PC-3 (cell line): ENCODE results near the gene EPB41L2. TPM values are rescaled to one million over a fixed set of nuclear protein-coding genes. Genes with fewer than 3 reads are reported as not detected.

ENCODE experiments used
- ATAC-seq: fragments of 200-7000 bp; cut with Tn5 transposase; 2 replicates; pipeline ENCODE4 v1.9.1; 2020; ENCODE audit warnings: mild to moderate bottlenecking, moderate library complexity
- BruUV-seq: library from RNA; stranded (reverse); fragments of 400-500 nt; replicated peaks from 2 replicates; lab custom pipeline; 2021; lab: Mats Ljungman, UMichigan
- CTCF ChIA-PET: fragments of 300-600 bp; sonication (Branson Sonifier 250); formaldehyde crosslinking; loops from one replicate; lab custom pipeline; 2022; ENCODE audit warnings: antibody characterized with exemption; lab: Charles Lee
- POLR2A ChIA-PET: fragments of 300-600 bp; sonication (Branson Sonifier 250); formaldehyde crosslinking; loops from one replicate; lab custom pipeline; 2022; ENCODE audit warnings: antibody characterized with exemption; ENCODE audit not compliant: unreplicated experiment; lab: Charles Lee
- DNase-seq: peaks from one replicate; pipeline ENCODE4 v3.0.0-alpha.2; 2015
- H2AFZ ChIP-seq: fragments of 300-600 bp; sonication (generic); 2 replicates; pipeline ENCODE4 v1.6.0; 2016; ENCODE audit warnings: antibody characterized with exemption, low read length
- H3F3A ChIP-seq: fragments of 300-600 bp; sonication (generic); one replicate; pipeline ENCODE4 v1.6.0; 2017; ENCODE audit warnings: antibody characterized with exemption, low read length, control low read depth, mild to moderate bottlenecking; ENCODE audit not compliant: unreplicated experiment
- H3K27ac ChIP-seq: fragments of 300-600 bp; sonication (generic); 2 replicates; pipeline ENCODE4 v1.5.1; 2016; ENCODE audit warnings: mild to moderate bottlenecking, low read length
- H3K27me3 ChIP-seq: fragments of 300-600 bp; sonication (generic); 2 replicates; pipeline ENCODE4 v1.6.1; 2016; ENCODE audit warnings: low read length, mixed read lengths
- H3K36me3 ChIP-seq: fragments of 300-600 bp; sonication (generic); 2 replicates; pipeline ENCODE4 v1.6.1; 2016; ENCODE audit warnings: low read depth, mixed run types, low read length, mixed read lengths
- H3K4me1 ChIP-seq: fragments of 300-600 bp; sonication (generic); 2 replicates; pipeline ENCODE4 v1.5.1; 2016; ENCODE audit warnings: low read length; ENCODE audit not compliant: insufficient read depth
- H3K4me2 ChIP-seq: fragments of 300-600 bp; sonication (generic); 2 replicates; pipeline ENCODE4 v1.6.0; 2016; ENCODE audit warnings: low read length
- H3K4me3 ChIP-seq: fragments of 300-600 bp; sonication (generic); 2 replicates; pipeline ENCODE4 v1.5.1; 2016; ENCODE audit warnings: mild to moderate bottlenecking, low read length, mixed read lengths
- H3K79me2 ChIP-seq: fragments of 300-600 bp; sonication (generic); 2 replicates; pipeline ENCODE4 v1.6.1; 2017; ENCODE audit warnings: low read length, mixed read lengths
- H3K9ac ChIP-seq: fragments of 300-600 bp; sonication (generic); 2 replicates; pipeline ENCODE4 v1.6.0; 2016; ENCODE audit warnings: mild to moderate bottlenecking, low read length
- H3K9me2 ChIP-seq: fragments of 300-600 bp; sonication (generic); replicated peaks from 2 replicates; pipeline ENCODE4 v1.6.1; 2016; ENCODE audit warnings: mixed run types, low read length, mixed read lengths
- H3K9me3 ChIP-seq: fragments of 300-600 bp; sonication (generic); 2 replicates; pipeline ENCODE4 v1.6.1; 2016; ENCODE audit warnings: low read length, mixed read lengths
- H4K20me1 ChIP-seq: fragments of 300-600 bp; sonication (generic); 2 replicates; pipeline ENCODE4 v1.6.1; 2016; ENCODE audit warnings: low read length, mixed read lengths
- EZH2 ChIP-seq: fragments of 300-600 bp; sonication (generic); IDR thresholded peaks from one replicate; pipeline ENCODE4 v1.6.1; 2017; ENCODE audit warnings: antibody characterized with exemption, mild to moderate bottlenecking, low read length; ENCODE audit not compliant: unreplicated experiment
- EZH2phosphoT487 ChIP-seq: fragments of 300-600 bp; sonication (generic); IDR thresholded peaks from 2 replicates; pipeline ENCODE4 v1.6.1; 2018; ENCODE audit warnings: mild to moderate bottlenecking, antibody characterized with exemption, low read length, borderline replicate concordance
- intact Hi-C: fragments of 100-400 bp; cut with micrococcal nuclease; formaldehyde crosslinking; loops from 2 replicates; pipeline ENCODE4 v1.9.0; 2023
- total RNA-seq: library from RNA; depleted of rRNA; stranded (reverse); fragments of >200 nt; gene quantifications from 2 replicates; pipeline ENCODE4 v1.2.3, GENCODE V29; 2014
- TF ChIP-seq, protein P1 (sequence below): fragments of 300-600 bp; sonication (generic); conservative IDR thresholded peaks from 2 replicates; pipeline ENCODE4 v1.5.1; 2017; ENCODE audit warnings: antibody characterized with exemption, low read depth, mild to moderate bottlenecking, low read length

EPB41L2 gene
- total RNA-seq, 1 experiment from 2014 or later, result 26.9 TPM

DNA sequence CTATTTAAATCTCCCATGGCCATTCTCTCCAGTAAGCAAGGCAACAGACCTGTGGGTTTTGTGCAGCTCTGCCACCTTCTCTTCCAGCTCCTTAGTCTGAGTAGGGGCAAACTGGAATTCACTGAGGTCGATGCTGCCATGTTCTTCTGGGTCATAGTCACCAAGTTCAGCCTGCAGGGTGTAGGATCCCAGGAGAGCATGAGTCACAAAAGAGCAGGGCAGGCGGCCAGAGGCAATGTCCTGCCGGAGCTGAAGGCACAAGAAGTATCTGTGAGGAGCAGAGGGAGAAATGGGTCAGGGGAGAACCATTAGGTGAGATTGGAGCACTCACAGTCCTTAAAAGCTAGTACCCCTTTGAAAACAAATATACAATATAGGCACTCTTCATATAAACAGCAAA is 162.1 kb downstream of the EPB41L2 start:
- no peak overlapping the region for H3K27ac ChIP-seq
- no peaks in the 10 kb centered on the region for H3K9me2 ChIP-seq
- H3K9me3 ChIP-seq, result no peaks in the 10 kb centered on the region
- intact Hi-C loops, result no loop called here
- H3K4me1 ChIP-seq, result peaks cover 6% of the 10 kb centered on the region
- H3K9ac ChIP-seq, result no peak overlapping the region
- H2AFZ ChIP-seq, result no peak overlapping the region
- TF ChIP-seq EZH2phosphoT487 (no peak), EZH2 (no peak)
- TF ChIP-seq, protein P1, sequence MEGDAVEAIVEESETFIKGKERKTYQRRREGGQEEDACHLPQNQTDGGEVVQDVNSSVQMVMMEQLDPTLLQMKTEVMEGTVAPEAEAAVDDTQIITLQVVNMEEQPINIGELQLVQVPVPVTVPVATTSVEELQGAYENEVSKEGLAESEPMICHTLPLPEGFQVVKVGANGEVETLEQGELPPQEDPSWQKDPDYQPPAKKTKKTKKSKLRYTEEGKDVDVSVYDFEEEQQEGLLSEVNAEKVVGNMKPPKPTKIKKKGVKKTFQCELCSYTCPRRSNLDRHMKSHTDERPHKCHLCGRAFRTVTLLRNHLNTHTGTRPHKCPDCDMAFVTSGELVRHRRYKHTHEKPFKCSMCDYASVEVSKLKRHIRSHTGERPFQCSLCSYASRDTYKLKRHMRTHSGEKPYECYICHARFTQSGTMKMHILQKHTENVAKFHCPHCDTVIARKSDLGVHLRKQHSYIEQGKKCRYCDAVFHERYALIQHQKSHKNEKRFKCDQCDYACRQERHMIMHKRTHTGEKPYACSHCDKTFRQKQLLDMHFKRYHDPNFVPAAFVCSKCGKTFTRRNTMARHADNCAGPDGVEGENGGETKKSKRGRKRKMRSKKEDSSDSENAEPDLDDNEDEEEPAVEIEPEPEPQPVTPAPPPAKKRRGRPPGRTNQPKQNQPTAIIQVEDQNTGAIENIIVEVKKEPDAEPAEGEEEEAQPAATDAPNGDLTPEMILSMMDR, result no peak
- BruUV-seq, result no TSS peak
- no peaks in the 10 kb centered on the region for H4K20me1 ChIP-seq
- H3K27me3 ChIP-seq, result no peaks in the 10 kb centered on the region
- H3K4me2 ChIP-seq, result no peak overlapping the region
- H3K36me3 ChIP-seq, result no peaks in the 10 kb centered on the region
- CTCF ChIA-PET, result interaction anchor here (0.5 kb wide), 1 partner anchor 181 kb away, joined by 4 read pairs; no protein-coding TSS in a partner anchor
- peak; percentile 71 for ATAC-seq
- no peak overlapping the region for H3K4me3 ChIP-seq
- no peaks in the 10 kb centered on the region for H3F3A ChIP-seq
- POLR2A ChIA-PET, result no interaction called here
- no peaks in the 10 kb centered on the region for H3K79me2 ChIP-seq
- DNase-seq, result peak; percentile 65

DNA sequence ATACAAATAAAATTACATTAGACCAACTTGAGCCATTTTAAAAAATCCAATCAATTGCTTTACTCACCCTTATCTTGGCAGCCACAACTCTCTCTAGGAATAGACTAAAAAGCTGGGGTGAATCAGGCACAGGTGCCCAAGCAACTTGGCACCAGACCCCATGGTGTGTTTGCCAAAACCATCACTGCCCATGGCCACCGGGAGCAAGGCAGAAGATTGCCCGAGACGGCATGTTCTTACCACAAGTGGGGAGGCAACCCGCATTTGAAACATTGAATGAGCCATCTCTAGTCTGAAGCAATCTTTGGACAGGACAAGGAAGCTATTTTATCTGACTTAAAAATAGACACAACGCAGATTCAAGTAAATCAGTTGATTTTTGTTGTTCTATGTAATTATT is 166.8 kb downstream of the EPB41L2 start:
- POLR2A ChIA-PET, result no interaction called here
- no TSS peak for BruUV-seq
- CTCF ChIA-PET, result no interaction called here
- intact Hi-C loops, result no loop called here
- Histone ChIP-seq H3K4me2 (no peak overlapping the region), H3K4me1 (peaks cover 6% of the 10 kb centered on the region), H3F3A (no peaks in the 10 kb centered on the region), H3K27ac (no peak overlapping the region), H3K9ac (no peak overlapping the region), H3K9me2 (no peaks in the 10 kb centered on the region), H3K9me3 (no peaks in the 10 kb centered on the region), H3K4me3 (no peak overlapping the region), H2AFZ (no peak overlapping the region), H3K36me3 (no peaks in the 10 kb centered on the region), H3K79me2 (no peaks in the 10 kb centered on the region), H3K27me3 (no peaks in the 10 kb centered on the region), H4K20me1 (no peaks in the 10 kb centered on the region)
- ATAC-seq (no peak), DNase-seq (no peak)
- TF ChIP-seq EZH2 (no peak), EZH2phosphoT487 (no peak)
- TF ChIP-seq, protein P1, result no peak

DNA sequence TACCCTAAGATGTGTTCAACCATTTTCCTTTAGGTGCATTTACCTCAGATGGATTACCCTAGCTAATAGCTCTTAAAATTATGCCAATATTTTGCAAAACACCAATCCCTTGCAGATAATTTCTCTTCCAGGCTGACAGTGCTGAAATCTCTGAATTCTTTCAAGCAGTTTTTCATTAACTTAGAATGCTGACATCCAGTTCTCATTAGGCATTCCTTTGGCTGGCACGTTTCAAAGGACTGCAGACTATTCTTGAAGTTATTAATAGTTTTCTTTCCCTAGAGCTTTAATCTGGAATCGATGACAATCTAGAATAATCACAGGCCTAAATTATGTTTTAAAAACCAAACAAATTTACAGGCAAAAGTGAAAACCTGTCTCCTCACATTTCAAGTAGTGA is 167.5 kb downstream of the EPB41L2 start:
- ATAC-seq, result no peak
- Histone ChIP-seq H3K27me3 (no peaks in the 10 kb centered on the region), H3K4me3 (no peak overlapping the region), H3F3A (no peaks in the 10 kb centered on the region), H3K9me3 (no peaks in the 10 kb centered on the region), H3K9me2 (no peaks in the 10 kb centered on the region), H3K4me2 (no peak overlapping the region), H3K9ac (no peak overlapping the region), H3K36me3 (no peaks in the 10 kb centered on the region), H3K4me1 (no peaks in the 10 kb centered on the region), H2AFZ (no peak overlapping the region), H3K79me2 (no peaks in the 10 kb centered on the region), H3K27ac (no peak overlapping the region), H4K20me1 (no peaks in the 10 kb centered on the region)
- ChIA-PET POLR2A (interaction anchor here (0.6 kb wide), 1 partner anchor 180 kb away, joined by 6 read pairs; no protein-coding TSS in a partner anchor), CTCF (no interaction called here)
- intact Hi-C loops, result no loop called here
- BruUV-seq, result no TSS peak
- DNase-seq, result no peak
- TF ChIP-seq EZH2phosphoT487, result no peak
- TF ChIP-seq, protein P1, result no peak
- no peak for TF ChIP-seq EZH2
